DLD1 (cell line): ENCODE measurements around the gene ARFGEF2.
"Not testable (repeated sequence)": the region's sequence is repeated elsewhere in the genome, so short reads cannot be mapped to it uniquely, and the experiment has no call there.

ENCODE experiments used
- in situ Hi-C: cut with HindIII; loops from 2 replicates; pipeline ENCODE4 v1.10.0; 2017; ENCODE audit warnings: low sequenced_read_pairs

ARFGEF2 gene

DNA sequence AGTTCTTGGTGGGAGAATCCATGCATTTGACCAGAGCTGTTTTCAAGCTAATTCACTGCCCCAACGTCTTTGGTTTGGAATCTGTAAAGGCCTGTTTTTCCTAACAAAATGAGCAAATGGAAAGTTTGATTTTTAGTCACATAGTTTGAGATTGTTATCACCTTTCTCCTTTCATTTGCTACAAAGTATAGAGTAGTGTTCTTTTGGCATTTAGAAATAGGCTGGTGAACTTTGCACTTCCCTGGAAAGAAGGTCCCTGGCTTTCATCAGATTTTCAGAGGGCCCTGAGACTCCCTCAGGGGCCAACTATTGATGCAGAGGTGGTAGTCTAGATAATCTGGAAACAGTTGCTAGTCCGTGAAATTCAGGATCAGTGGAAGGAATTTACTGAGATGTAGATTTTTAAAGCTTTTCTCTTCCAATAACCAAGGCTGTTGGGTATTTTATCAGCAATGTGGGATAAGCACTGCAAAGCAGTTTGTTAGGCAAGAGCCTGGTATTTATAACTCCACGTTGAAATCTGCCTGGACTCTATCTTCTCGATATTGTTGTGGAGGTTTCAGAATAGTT lies 1.7 kb downstream of the ARFGEF2 start:
- in situ Hi-C loops: no loop called here

- in situ Hi-C loops: no loop called here
Observed at GRCh38 chr20:48924756-48925109, 3.2 kb downstream of the ARFGEF2 start.

DNA sequence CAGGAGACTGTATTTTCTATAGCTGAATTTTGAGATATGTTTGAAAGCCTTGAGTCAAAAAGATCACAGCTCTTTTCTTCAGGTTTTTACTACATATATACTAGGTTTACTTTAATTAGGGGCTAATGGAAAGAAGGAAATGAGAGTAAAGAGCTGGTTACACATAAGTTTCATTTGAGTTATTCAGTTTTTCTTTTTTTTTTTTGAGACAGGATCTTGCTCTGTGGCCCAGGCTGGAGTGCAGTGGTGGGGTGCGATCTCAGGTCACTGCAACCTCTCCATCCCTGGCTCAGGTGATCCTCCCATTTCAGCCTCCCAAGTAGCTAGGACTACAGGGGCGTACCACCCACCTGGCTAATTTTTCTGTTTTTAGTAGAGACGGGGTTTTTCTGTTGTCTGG lies 4.8 kb downstream of the ARFGEF2 start:
- in situ Hi-C loops: no loop called here

DNA sequence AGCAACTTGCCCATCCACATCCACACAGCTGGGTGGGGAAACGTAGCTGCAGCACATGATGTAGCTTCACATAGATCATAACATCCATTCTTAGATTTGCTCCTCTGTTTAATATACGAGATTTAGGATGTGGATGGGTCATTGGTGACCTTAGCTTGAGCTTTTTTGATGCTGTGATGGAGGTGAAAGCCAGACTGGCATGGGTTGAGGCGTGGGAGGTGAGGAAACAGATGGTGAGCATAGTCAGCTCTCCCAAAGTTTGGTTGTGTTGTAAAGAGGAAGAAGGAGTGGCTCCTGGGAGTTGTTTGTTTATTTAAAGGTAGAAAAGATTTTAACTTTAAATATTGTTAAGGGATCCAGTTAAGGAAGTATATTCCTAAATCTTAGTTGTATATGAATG lies 5.3 kb downstream of the ARFGEF2 start:
- in situ Hi-C loops: no loop called here

DNA sequence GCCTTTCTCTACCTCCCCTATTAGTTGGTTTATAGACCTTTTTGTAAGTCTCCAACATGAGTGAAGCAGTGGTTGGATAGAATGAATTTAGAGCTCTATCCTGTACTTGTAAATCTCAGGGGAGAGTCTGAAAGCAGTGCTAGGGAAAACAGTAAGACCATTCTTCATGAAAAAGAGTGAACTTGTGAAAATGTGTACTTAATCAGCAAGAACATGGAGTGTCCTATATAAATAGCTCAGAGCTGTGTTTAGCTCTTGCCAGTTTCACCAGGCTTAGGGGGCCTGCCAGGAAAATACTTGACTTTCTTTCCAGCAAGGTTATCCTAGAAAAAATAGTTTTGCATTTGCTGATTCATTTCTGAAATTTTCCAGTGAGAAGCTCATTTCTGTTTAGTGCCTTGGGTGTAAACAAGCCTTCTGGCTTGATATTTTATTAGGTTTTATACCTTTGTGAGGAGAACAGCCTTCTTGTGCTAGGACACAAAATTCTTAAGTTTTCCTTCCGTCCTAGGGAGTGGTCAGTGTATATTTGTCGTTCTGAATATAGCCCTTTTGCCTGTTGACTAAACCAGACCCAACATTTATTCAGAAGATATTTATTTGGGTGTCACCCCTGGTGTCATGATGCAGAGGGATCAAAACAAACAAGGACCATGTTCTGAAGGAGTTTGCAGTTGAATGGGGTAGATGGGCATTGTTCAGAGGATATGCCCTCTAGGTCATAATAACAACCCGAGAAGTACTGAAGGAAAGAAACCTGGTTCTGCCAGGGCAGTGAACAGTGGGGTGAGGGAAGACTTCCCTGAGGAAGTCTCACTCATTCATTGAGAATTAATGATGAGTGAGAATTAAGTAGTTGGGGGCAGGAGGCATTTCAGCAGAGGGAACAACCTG lies 7.6 kb downstream of the ARFGEF2 start:
- in situ Hi-C loops: no loop called here

DNA sequence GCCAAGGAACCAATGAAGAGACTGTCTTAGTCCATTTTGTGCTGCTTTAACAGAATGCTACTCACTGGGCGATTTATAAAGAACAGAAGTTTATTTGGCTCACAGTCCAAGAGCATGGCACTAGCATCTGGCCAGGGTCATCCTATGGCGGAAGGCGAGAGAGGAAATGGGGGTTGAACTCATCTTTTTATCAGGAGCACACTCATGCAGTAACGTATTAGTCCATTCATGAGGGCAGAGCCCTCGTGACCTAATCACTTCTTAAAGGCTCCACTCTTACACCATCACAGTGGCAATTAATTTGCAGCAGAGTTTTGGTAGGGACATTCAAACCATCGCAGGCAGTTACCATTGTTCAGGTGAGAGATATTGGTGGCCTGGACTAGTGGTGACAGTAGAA lies 8.5 kb downstream of the ARFGEF2 start:
- in situ Hi-C loops: no loop called here

DNA sequence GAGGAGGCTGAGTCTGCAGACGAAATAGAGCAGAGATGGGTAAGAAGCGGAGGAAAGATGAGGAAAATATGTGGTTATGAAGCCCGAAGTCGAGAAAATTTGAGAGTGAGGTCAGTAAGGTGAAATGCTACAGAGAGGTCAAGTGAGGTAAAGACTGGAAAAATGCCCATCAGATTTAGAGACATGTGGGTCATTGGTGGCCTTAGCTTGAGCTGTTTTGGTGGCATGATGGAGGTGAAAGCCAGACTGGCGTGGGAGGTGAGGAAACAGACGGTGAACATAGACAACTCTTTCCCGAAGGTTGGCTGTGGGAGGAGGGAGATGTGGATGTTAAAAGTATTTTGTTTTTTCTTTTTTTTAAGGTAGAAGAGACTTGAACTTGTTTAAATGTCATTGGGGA lies 9.4 kb downstream of the ARFGEF2 start:
- in situ Hi-C loops: no loop called here

- in situ Hi-C loops: no loop called here
Observed at GRCh38 chr20:48931527-48932374, 10.2 kb downstream of the ARFGEF2 start.

DNA sequence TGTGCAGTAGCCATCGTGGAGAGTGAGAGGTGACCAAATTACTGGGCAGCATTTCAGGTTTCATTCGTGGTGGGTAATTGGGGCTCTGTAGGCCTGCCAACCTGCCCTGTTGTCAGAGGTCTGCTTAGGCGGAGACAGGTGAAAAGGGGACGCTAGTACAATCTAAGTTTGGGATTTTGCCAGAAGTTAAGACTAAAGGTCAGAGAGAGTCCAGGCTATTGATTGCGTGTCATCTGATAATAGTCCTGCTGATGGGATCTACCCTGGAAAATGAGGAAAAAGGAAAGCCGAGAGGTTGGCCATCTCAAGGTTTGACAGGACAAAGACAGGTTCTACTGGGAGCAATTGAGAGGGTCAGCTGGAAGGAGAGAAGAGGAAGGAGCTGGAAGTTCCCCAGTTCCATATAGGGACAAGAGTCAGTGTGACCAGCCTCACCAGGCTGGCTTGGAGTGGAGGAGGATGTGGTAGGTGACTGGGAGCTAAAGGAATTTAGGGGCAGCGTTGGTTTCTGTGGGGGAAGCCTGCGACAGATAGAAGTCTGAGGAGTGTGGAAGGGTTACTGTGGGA lies 10.9 kb downstream of the ARFGEF2 start:
- in situ Hi-C loops: no loop called here

DNA sequence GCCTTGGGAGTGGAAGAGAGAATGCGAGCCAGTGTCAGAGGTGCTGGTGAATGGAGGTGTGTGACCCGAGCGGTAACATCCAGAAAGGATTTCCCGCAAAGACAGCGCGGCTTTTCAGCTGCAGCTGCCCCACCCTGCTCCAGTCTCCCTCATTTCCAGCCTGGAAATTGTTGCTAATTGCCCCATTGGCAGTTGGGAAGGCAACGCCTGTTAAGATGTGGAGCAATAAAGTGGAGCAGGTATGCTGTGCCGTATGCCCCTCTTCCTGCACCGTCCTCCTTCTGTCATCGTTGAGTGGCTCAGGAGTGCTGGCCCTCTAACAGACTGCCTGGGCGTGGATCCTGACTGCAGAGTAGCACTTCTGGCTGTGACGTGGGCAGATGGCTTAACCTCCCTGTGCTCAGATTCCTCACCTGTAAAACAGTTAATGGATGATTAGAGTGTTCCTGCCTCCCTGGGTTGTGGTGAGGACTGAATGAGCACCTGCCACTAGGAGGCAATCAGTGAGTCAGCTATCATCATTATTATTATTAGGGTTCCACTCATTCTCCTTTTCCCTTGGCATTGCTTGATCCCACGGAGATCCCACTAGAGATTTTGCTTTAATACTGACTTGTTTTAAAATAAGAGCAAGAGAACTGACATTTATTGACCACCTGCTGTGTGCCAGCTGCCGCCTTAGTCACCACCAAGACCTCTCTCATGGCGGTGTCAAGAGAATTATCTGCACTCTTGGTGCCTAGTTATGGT lies 11.7 kb downstream of the ARFGEF2 start:
- in situ Hi-C loops: no loop called here

GRCh38 chr20:48934273-48934877 lies 12.9 kb downstream of the ARFGEF2 start:
- in situ Hi-C loops: not testable (repeated sequence)

DNA sequence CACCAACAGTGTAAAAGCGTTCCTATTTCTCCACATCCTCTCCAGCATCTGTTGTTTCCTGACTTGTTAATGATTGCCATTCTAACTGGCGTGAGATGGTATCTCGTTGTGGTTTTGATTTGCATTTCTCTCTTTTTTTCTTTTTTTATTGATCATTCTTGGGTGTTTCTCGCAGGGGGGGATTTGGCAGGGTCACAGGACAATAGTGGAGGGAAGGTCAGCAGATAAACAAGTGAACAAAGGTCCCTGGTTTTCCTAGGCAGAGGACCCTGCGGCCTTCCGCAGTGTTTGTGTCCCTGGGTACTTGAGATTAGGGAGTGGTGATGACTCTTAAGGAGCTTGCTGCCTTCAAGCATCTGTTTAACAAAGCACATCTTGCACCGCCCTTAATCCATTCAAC lies 13.5 kb downstream of the ARFGEF2 start:
- in situ Hi-C loops: not testable (repeated sequence)

DNA sequence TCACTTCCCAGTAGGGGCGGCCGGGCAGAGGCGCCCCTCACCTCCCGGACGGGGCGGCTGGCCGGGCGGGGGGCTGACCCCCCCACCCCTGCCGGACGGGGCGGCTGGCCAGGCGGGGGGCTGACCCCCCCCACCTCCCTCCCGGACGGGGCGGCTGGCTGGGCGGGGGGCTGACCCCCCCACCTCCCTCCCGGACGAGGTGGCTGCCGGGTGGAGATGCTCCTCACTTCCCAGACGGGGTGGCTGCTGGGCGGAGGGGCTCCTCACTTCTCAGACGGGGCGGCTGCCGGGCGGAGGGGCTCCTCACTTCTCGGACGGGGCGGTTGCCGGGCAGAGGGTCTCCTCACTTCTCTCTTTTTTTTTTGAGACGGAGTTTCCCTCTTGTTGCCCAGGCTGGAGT lies 14.7 kb downstream of the ARFGEF2 start:
- in situ Hi-C loops: not testable (repeated sequence)

DNA sequence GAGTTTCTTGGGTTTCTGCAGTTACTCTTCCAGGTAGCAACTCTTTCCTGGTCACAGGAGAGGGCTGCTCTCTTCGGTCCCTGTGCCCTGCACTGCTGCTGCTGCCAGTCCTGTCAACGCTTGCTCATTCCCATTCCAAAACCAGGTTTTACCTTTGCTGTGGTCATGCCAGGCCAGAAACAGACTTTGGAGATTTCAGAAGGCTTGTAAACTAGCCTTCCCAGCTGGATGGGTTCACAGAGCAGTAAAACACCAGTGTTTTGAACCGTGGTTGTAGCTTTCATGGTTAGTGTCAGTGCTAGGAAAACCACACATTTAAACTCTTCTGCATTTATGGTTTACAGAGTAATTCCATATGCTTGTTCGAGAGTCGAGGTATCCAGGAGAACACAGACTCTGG lies 16.2 kb downstream of the ARFGEF2 start:
- in situ Hi-C loops: no loop called here

- in situ Hi-C loops: no loop called here
Observed at GRCh38 chr20:48938670-48939069, 17.2 kb downstream of the ARFGEF2 start.

DNA sequence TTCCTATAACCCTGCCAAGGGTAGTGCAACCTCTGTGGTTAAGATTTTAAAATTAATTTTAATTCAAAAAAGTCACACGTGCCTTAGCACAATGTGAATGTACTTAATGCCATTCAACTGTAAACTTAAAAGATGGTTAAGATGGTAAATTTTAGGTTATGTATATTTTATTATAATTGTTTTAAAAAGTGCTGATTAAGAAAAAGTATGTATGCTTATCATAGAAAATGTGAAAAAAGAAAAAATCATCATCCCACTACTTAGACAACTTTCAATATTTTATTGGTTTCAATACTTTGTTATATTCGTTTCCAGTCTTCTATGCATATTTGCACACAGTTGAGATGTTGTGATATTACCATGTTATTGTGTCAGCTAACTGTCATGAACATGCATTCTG lies 18.7 kb downstream of the ARFGEF2 start:
- in situ Hi-C loops: no loop called here

DNA sequence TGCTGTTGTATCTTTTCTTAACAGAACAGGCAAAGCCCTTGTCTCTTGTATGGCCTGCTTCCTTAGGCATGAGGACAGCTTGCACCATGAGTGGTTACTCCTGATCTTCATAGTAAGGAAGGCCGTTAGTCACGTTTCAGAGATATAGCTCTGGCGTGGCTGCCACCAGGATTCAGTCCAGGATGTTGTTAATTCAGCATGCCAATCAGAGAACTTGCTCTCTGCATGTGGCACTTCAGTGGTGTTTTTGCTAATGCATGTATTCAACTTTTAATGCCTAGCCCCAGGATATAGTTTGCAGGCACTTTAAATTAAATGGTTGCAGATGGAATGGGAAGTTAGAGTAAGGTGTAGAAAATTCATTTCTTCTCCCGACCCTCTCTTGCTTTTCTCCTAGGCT lies 20.0 kb downstream of the ARFGEF2 start:
- in situ Hi-C loops: no loop called here

GRCh38 chr20:48942730-48943129 lies 21.2 kb downstream of the ARFGEF2 start:
- in situ Hi-C loops: no loop called here

DNA sequence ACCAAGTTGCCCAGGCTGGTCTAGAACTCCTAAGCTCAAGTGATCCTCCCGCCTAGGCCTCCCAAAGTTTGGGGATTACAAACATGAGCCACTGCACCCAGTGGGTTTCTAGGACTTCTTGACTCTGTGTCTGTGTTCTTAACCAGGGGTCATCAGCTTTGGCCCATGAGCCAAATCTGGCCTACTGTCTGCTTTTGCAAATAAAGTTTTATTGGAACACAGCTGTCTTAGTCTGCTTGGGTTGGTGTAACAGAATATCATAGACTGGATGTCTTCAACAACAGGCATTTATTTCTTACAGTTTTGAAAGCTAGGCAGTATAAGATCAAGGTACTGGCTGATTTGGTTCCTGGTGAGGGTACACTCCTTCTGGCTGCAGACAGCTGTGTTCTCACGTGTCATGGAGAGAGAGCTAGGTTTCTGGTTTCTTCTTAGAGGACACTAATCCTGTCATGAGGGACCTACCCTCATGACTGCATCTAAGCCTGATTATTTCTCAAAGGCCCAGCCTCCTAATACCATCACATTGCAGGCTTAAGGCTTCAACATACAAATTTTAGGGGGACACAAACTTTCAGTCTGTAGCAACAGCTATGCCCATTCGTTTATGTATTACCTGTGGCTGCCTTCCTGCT lies 23.3 kb downstream of the ARFGEF2 start:
- in situ Hi-C loops: no loop called here
